Kidney glomerular epithelial cell (primary cell): ENCODE measurements around the gene PELI1.
"Not testable (repeated sequence)": the region's sequence is repeated elsewhere in the genome, so short reads cannot be mapped to it uniquely, and the experiment has no call there.

Source experiments
- DNase-seq: peaks from one replicate; lab custom pipeline; 2025; lab: John Stamatoyannopoulos, UW

Gene PELI1

GRCh38 chr2:64085936-64086335, 58.3 kb downstream of the PELI1 start:
- DNase-seq = no peak

DNA sequence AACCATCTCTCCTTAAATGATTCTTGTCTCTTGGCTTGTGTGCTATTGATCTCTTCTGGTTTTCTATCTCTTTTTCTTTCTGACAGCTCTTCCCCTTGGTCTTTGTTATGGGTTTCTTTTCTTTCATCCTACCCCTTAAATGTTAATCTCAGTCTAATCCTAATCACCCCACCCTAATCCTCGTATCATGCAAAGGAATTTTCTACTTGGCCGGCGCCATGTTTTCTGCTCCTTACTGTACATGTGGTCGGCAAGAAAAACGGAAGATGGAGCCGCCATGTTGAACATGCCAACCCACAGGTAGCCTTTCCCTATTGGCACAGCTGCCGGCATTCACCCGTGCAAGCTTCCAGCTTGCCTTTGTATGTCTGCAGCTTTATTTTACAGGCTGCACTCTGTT, 63.2 kb downstream of the PELI1 start:
- no peak for DNase-seq

- no peak for DNase-seq
Measured at GRCh38 chr2:64080179-64080578, 64.0 kb downstream of the PELI1 start.

DNA sequence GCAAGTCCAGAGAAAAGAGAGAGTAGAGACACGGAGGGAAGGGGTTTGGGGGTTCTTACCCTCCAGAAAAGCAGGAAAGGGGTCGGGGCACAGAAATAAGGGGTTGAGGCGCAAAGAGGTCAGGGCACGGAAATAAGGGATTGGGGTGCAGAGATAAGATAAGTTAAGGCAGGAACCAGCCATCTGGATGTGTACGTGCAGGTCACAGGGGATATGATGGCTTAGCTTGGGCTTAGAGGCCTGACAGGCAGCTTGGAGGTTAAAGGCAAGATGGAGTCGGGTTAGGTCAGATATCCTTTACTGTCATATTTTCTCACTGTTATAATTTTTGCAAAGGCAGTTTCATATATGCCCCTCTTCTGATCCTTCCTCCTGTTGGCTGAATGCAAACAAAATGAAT, 64.5 kb downstream of the PELI1 start:
- DNase-seq = not testable (repeated sequence)

GRCh38 chr2:64076828-64077227, 67.4 kb downstream of the PELI1 start:
- DNase-seq = not testable (repeated sequence)

DNA sequence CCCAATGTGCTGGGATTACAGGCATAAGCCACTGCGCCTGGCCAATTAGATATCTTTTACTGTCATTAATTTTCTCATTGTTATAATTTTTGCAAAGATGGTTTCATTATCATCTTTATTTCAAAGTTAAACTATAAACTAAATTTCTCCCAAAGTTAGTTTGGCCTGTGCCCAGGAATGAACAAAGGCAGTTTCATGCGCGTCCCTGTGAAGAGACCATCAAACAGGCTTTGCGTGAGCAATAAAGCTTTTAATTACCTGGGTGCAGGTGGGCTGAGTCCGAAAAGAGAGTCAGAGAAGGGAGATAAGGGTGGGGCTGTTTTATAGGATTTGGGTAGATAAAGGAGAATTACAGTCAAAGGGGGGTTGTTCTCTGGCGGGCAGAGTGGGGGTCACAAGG, 69.6 kb downstream of the PELI1 start:
- not testable (repeated sequence) for DNase-seq

DNA sequence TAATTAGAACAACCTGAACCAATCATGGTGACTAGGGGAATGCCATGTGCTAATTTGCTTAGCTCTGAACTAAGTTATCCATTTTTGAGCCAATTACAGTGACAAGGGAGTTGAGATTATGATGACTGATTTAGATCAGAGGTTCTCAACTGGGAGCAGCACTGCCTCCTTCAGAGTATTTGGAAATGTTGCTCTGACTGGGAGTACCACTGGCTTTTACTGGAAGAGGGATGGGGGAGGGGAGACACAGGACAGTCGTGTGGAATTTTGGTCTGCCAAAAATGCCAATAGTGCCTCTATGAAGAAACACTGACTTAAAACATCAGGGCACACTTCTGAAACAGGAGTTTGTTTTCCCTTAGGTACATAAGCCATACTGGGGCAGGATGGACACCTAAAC, 76.9 kb downstream of the PELI1 start:
- no peak for DNase-seq

DNA sequence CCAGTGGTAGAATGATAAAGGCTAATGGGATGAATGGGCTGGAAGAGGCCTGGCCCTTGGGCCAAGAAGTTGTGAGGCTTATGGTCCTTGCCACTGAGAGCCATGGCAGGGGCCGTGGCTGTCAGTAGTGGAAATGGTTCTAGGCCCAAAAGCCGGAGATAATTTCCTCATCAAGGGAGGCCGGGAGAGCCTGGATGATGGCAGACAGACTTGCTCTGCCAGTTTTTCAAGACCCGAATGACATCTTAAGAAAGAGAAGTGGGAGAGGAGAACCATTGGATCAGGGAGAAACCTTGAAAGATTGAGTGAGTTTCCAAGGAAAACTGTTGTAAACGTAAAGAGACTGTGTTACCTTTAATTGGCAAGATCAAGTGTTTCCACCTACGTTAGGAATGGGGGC, 78.7 kb downstream of the PELI1 start:
- DNase-seq = no peak

GRCh38 chr2:64063924-64064331, 80.3 kb downstream of the PELI1 start:
- no peak for DNase-seq

- no peak for DNase-seq
Measured at GRCh38 chr2:64063454-64063853, 80.8 kb downstream of the PELI1 start.

GRCh38 chr2:64062840-64063239, 81.4 kb downstream of the PELI1 start:
- no peak for DNase-seq

DNA sequence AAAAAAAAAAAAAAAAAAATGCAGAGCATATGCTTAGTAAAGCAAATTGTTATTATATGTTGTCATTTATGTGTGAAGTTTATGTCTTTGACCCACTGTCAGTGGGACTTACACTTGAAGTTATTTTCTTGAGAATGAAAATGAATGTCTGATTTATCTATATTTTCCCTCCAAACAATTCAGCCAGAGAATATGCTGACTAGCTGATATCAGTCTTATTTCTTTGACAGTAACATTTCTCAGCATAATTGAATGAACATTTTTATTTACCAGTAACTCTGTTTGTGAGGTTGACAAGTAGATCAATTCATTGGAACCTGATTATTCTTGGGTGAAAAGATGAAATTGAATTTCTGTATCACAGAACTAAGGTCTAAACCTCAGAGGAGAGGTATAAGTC, 85.0 kb downstream of the PELI1 start:
- DNase-seq = no peak

DNA sequence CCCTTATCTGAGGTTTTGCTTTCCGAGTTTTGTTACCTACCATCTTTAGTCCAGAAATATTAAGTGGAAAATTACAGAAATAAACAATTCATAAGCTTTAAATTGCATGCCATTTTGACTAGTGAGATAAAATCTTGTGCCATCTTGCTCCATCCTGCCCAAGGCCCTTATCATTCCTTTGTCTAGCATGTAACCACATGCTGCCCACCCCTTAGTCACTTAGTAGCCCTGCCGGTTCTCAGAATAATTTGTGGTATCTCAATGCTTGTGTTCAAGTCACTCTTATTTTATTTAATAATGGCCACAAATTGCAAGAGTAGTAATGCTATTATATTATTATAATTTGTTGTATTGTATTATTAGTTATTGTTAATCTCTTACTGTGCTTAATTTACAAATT, 88.2 kb downstream of the PELI1 start:
- no peak for DNase-seq

DNA sequence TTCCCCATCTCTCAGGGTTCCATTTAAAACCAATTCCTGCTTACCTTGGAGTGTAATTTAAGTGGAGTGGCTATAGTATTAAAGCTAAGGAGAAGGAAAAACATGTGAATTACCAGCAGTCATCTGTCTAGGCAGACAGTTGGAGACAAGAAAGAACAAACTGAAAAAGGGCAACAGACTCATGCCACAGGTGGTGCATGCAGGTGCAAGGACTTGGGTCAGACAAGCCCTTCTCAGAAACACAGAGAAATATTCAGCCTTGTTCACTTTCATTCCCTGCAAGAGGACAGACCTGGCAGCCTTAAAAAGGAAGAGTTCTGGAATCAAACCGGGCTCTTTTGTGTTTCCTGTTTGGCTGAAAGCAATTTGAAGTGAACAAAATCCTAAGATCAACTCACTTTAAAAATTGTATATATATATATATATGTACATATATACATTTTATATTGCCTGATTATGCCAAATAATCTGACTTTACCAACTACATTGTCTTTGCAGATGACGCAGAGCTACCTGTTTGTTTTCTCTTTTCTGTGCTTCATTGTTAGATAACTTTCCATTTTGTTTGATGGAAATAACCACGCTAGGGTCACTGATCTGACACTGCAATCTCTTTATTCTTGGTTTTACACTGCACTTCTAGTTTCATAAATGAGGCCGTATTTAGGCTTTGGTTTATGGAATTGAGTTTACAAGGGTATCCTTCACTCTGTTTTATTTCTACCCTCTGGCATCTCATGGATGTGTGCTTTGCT, 89.9 kb downstream of the PELI1 start:
- DNase-seq = no peak

- no peak for DNase-seq
Measured at GRCh38 chr2:64052463-64053241, 91.6 kb downstream of the PELI1 start.

- peak; percentile 42 for DNase-seq
Measured at GRCh38 chr2:64049633-64050220, 94.5 kb downstream of the PELI1 start.

GRCh38 chr2:64045938-64046337, 98.3 kb downstream of the PELI1 start:
- DNase-seq = no peak
